ENCODE results near the gene MMS22L. TPM values are rescaled to one million over a fixed set of nuclear protein-coding genes. Genes with fewer than 3 reads are reported as not detected.

MMS22L gene
- polyA plus RNA-seq, 1 donor (not counting 4 experiments of a cell fraction or from before 2014, with no cell fraction given), result 14.3 TPM

- H3K79me2 ChIP-seq (ENCODE audit: control insufficient read depth, insufficient read depth, low read length), result no peaks in the 10 kb centered on the region
- H2AFZ ChIP-seq (ENCODE audit: control insufficient read depth, low read length), result no peak overlapping the region
- H3K9me1 ChIP-seq (ENCODE audit: control insufficient read depth, extremely low read depth, insufficient read depth, low read length), result no peaks in the 10 kb centered on the region
- no peak overlapping the region for H3K4me3 ChIP-seq (ENCODE audit: control insufficient read depth in 2 of 3, extremely low read depth in 1 of 3, insufficient read depth in 2 of 3, low read depth in 1 of 3, low read length in 3 of 3)
- FAIRE-seq (peak; percentile 20), DNase-seq (ENCODE audit: low read depth, low spot score) (no peak)
- no peaks in the 10 kb centered on the region for H3K27me3 ChIP-seq (ENCODE audit: control insufficient read depth, extremely low read depth, insufficient read depth, low read length)
- H3K27ac ChIP-seq (ENCODE audit: control insufficient read depth, insufficient read depth, low read length), result no peak overlapping the region
- no peak overlapping the region for H3K4me2 ChIP-seq (ENCODE audit: control insufficient read depth, extremely low read depth, insufficient read depth, low read depth, low read length)
- dilution Hi-C loops (cut with MboI; ENCODE audit: extremely low pct_ligation_motif_present, low sequenced_read_pairs), result no loop called here
- no peak overlapping the region for H3K9ac ChIP-seq (ENCODE audit: control insufficient read depth, extremely low read depth, insufficient read depth, low read length)
- no peaks in the 10 kb centered on the region for H3K9me3 ChIP-seq (ENCODE audit: control insufficient read depth, low read depth, low read length)
- no peaks in the 10 kb centered on the region for H3K36me3 ChIP-seq (ENCODE audit: control insufficient read depth in 2 of 2, extremely low read depth in 1 of 2, insufficient read depth in 2 of 2, low read length in 2 of 2)
- TF ChIP-seq, protein P1, sequence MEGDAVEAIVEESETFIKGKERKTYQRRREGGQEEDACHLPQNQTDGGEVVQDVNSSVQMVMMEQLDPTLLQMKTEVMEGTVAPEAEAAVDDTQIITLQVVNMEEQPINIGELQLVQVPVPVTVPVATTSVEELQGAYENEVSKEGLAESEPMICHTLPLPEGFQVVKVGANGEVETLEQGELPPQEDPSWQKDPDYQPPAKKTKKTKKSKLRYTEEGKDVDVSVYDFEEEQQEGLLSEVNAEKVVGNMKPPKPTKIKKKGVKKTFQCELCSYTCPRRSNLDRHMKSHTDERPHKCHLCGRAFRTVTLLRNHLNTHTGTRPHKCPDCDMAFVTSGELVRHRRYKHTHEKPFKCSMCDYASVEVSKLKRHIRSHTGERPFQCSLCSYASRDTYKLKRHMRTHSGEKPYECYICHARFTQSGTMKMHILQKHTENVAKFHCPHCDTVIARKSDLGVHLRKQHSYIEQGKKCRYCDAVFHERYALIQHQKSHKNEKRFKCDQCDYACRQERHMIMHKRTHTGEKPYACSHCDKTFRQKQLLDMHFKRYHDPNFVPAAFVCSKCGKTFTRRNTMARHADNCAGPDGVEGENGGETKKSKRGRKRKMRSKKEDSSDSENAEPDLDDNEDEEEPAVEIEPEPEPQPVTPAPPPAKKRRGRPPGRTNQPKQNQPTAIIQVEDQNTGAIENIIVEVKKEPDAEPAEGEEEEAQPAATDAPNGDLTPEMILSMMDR (optimal IDR thresholded peaks at IDR 0.05 in 1 of 3, IDR thresholded peaks at IDR 0.05 in 1 of 3, conservative IDR thresholded peaks at IDR 0.05 in 1 of 3; ENCODE audit: extremely low read depth in 1 of 3, insufficient read depth in 2 of 3, low read length in 3 of 3), result no peak
- TF ChIP-seq EZH2 (IDR thresholded peaks at IDR 0.05; ENCODE audit: low read length), result no peak
- H3K4me1 ChIP-seq (ENCODE audit: control insufficient read depth, extremely low read depth, insufficient read depth, low read length), result no peaks in the 10 kb centered on the region
- H4K20me1 ChIP-seq (ENCODE audit: control insufficient read depth, extremely low read depth, insufficient read depth, low read length), result no peaks in the 10 kb centered on the region
These were observed 29.2 kb upstream of the MMS22L start for GRCh38 chr6:97312241-97312640.

- Histone ChIP-seq H3K9me1 (ENCODE audit: control insufficient read depth, extremely low read depth, insufficient read depth, low read length) (no peaks in the 10 kb centered on the region), H3K9me3 (ENCODE audit: control insufficient read depth, low read depth, low read length) (no peaks in the 10 kb centered on the region), H3K9ac (ENCODE audit: control insufficient read depth, extremely low read depth, insufficient read depth, low read length) (no peak overlapping the region), H3K4me1 (ENCODE audit: control insufficient read depth, extremely low read depth, insufficient read depth, low read length) (no peaks in the 10 kb centered on the region), H2AFZ (ENCODE audit: control insufficient read depth, low read length) (no peak overlapping the region), H3K79me2 (ENCODE audit: control insufficient read depth, insufficient read depth, low read length) (no peaks in the 10 kb centered on the region), H3K4me2 (ENCODE audit: control insufficient read depth, extremely low read depth, insufficient read depth, low read depth, low read length) (no peak overlapping the region), H3K27me3 (ENCODE audit: control insufficient read depth, extremely low read depth, insufficient read depth, low read length) (no peaks in the 10 kb centered on the region), H3K36me3 (ENCODE audit: control insufficient read depth in 2 of 2, extremely low read depth in 1 of 2, insufficient read depth in 2 of 2, low read length in 2 of 2) (no peaks in the 10 kb centered on the region), H3K27ac (ENCODE audit: control insufficient read depth, insufficient read depth, low read length) (no peak overlapping the region), H3K4me3 (ENCODE audit: control insufficient read depth in 2 of 3, extremely low read depth in 1 of 3, insufficient read depth in 2 of 3, low read depth in 1 of 3, low read length in 3 of 3) (no peak overlapping the region), H4K20me1 (ENCODE audit: control insufficient read depth, extremely low read depth, insufficient read depth, low read length) (no peaks in the 10 kb centered on the region)
- TF ChIP-seq, protein P1 (optimal IDR thresholded peaks at IDR 0.05 in 1 of 3, IDR thresholded peaks at IDR 0.05 in 1 of 3, conservative IDR thresholded peaks at IDR 0.05 in 1 of 3; ENCODE audit: extremely low read depth in 1 of 3, insufficient read depth in 2 of 3, low read length in 3 of 3), result no peak
- TF ChIP-seq EZH2 (IDR thresholded peaks at IDR 0.05; ENCODE audit: low read length), result no peak
- FAIRE-seq, result no peak
- dilution Hi-C loops (cut with MboI; ENCODE audit: extremely low pct_ligation_motif_present, low sequenced_read_pairs), result no loop called here
- no peak for DNase-seq (ENCODE audit: low read depth, low spot score)
These were observed 23.7 kb upstream of the MMS22L start for GRCh38 chr6:97306544-97307320.
